Activated T-cell treated with anti-CD3 and anti-CD28 coated beads, Interleukin-2, amount 50 U/mL, for 72 hours (primary cell): ENCODE measurements around the gene C3AR1. TPM values are rescaled to one million over a fixed set of nuclear protein-coding genes. Genes with fewer than 3 reads are reported as not detected.
"Not testable (repeated sequence)": the region's sequence is repeated elsewhere in the genome, so short reads cannot be mapped to it uniquely, and the experiment has no call there.

ENCODE experiments used
- ATAC-seq, 2 donors: fragments of 150-1000 bp; cut with Tn5 transposase; replicated peaks in 1 of 2; 2 replicates each; pipeline ENCODE4 v1.10.0; 2021; ENCODE audit warnings: moderate library complexity in 2 of 2, mild to moderate bottlenecking in 1 of 2
- DNase-seq, 2 donors: peaks; one replicate each; pipeline ENCODE4 v3.0.0; 2021 to 2022; ENCODE audit warnings: mixed read lengths in 1 of 2
- H3K27ac Mint-ChIP-seq: one replicate; pipeline ENCODE4 v1.8.0; 2022; ENCODE audit warnings: mild to moderate bottlenecking, moderate library complexity, mixed read lengths
- H3K27me3 Mint-ChIP-seq: one replicate; pipeline ENCODE4 v1.8.0; 2022; ENCODE audit warnings: low read depth, mixed read lengths
- H3K36me3 Mint-ChIP-seq, 2 donors: one replicate each; pipeline ENCODE4 v1.8.0; 2022; ENCODE audit warnings: mixed read lengths in 2 of 2, mild to moderate bottlenecking in 1 of 2; ENCODE audit not compliant: insufficient read depth in 2 of 2
- H3K4me1 Mint-ChIP-seq: one replicate; pipeline ENCODE4 v1.8.0; 2022; ENCODE audit warnings: low read depth, mixed read lengths
- H3K4me3 Mint-ChIP-seq, 2 donors: one replicate each; pipeline ENCODE4 v1.8.0; 2022; ENCODE audit warnings: mild to moderate bottlenecking in 2 of 2, mixed read lengths in 2 of 2, moderate library complexity in 2 of 2
- H3K9me3 Mint-ChIP-seq, 2 donors: one replicate each; pipeline ENCODE4 v1.8.0; 2022; ENCODE audit warnings: mixed read lengths in 2 of 2
- total RNA-seq, 2 donors: library from RNA; stranded (reverse); gene quantifications; one replicate each; pipeline ENCODE4 v1.2.3, GENCODE V29; 2022

Gene C3AR1
- under 1 TPM; 0.19 to 0.79 TPM for total RNA-seq

- peak within 1 kb of the TSS; percentile 39 to 87 for H3K4me3 Mint-ChIP-seq
- peak; percentile 23 to 37 for DNase-seq
These were observed at the start of gene C3AR1 for GRCh38 chr12:8065991-8066594. TSS of gene C3AR1 (minus strand) at chr12:8066359. CDS start at chr12:8060185, 6,174 bp downstream.

GRCh38 chr12:8113117-8113516 is 47.0 kb upstream of the C3AR1 start:
- not testable (repeated sequence) for H3K4me1 Mint-ChIP-seq, H3K9me3 Mint-ChIP-seq, ATAC-seq, H3K36me3 Mint-ChIP-seq, H3K27ac Mint-ChIP-seq, H3K27me3 Mint-ChIP-seq, DNase-seq, H3K4me3 Mint-ChIP-seq

More at GRCh38 chr12:8065991-8066594, at the start of gene C3AR1:
- H3K27ac Mint-ChIP-seq: peak within 1 kb of the TSS; percentile 98
- peak; percentile 99 to 100 for ATAC-seq
- H3K4me1 Mint-ChIP-seq: peaks cover 28% of the 10 kb centered on the region
- no peaks in the 10 kb centered on the region for H3K9me3 Mint-ChIP-seq
- H3K27me3 Mint-ChIP-seq: no peaks in the 10 kb centered on the region
- no peaks in the 10 kb centered on the region for H3K36me3 Mint-ChIP-seq

GRCh38 chr12:8108808-8109398 is 42.7 kb upstream of the C3AR1 start:
- Mint-ChIP-seq H3K36me3 (peaks cover 3 to 11% of the 10 kb centered on the region in 2 donors), H3K9me3 (no peaks in the 10 kb centered on the region)

GRCh38 chr12:8099235-8099634 is 33.1 kb upstream of the C3AR1 start:
- Mint-ChIP-seq H3K4me3 (no peak overlapping the region), H3K9me3 (no peaks in the 10 kb centered on the region), H3K27me3 (no peaks in the 10 kb centered on the region), H3K4me1 (peaks cover 6% of the 10 kb centered on the region), H3K27ac (peak overlapping the region; percentile 19), H3K36me3 (peaks cover 10 to 25% of the 10 kb centered on the region in 2 donors)
- ATAC-seq (no peak), DNase-seq (no peak)

More at GRCh38 chr12:8108808-8109398, 42.7 kb upstream of the C3AR1 start:
- ATAC-seq: peak; percentile 51 to 76
- Mint-ChIP-seq H3K4me1 (peaks cover 6% of the 10 kb centered on the region), H3K27ac (peak overlapping the region; percentile 93), H3K4me3 (no peak overlapping the region), H3K27me3 (no peaks in the 10 kb centered on the region)
- DNase-seq: peak; percentile 75 to 77

GRCh38 chr12:8096281-8096915 is 30.2 kb upstream of the C3AR1 start:
- no peak overlapping the region for H3K4me3 Mint-ChIP-seq

GRCh38 chr12:8093291-8093690 is 27.1 kb upstream of the C3AR1 start:
- Mint-ChIP-seq H3K9me3 (no peaks in the 10 kb centered on the region), H3K4me3 (no peak overlapping the region), H3K4me1 (peaks cover 9% of the 10 kb centered on the region), H3K27ac (no peak overlapping the region), H3K27me3 (no peaks in the 10 kb centered on the region), H3K36me3 (peaks cover 17 to 43% of the 10 kb centered on the region in 2 donors)
- ATAC-seq: no peak
- DNase-seq: no peak

More at GRCh38 chr12:8096281-8096915, 30.2 kb upstream of the C3AR1 start:
- Mint-ChIP-seq H3K9me3 (no peaks in the 10 kb centered on the region), H3K36me3 (peaks cover 19 to 43% of the 10 kb centered on the region in 2 donors), H3K27me3 (no peaks in the 10 kb centered on the region), H3K27ac (no peak overlapping the region), H3K4me1 (peaks cover 6% of the 10 kb centered on the region)
- ATAC-seq (no peak), DNase-seq (no peak)

GRCh38 chr12:8089716-8090115 is 23.6 kb upstream of the C3AR1 start:
- H3K4me1 Mint-ChIP-seq: peaks cover 37% of the 10 kb centered on the region
- no peaks in the 10 kb centered on the region for H3K9me3 Mint-ChIP-seq
- no peaks in the 10 kb centered on the region for H3K27me3 Mint-ChIP-seq
- no peak overlapping the region for H3K4me3 Mint-ChIP-seq
- no peak for DNase-seq
- no peak for ATAC-seq
- H3K36me3 Mint-ChIP-seq: peaks cover 15 to 34% of the 10 kb centered on the region in 2 donors
- peak overlapping the region; percentile 99 for H3K27ac Mint-ChIP-seq

- not testable (repeated sequence) for H3K27me3 Mint-ChIP-seq, ATAC-seq, DNase-seq, H3K9me3 Mint-ChIP-seq
- H3K4me1 Mint-ChIP-seq: peaks cover 41% of the 10 kb centered on the region
- H3K36me3 Mint-ChIP-seq: peaks cover 13 to 30% of the 10 kb centered on the region in 2 donors
- peak overlapping the region; percentile 71 to 97 for H3K4me3 Mint-ChIP-seq
- peak overlapping the region; percentile 99 for H3K27ac Mint-ChIP-seq
These were observed 23.1 kb upstream of the C3AR1 start for GRCh38 chr12:8089277-8089676.

GRCh38 chr12:8088574-8088973 is 22.4 kb upstream of the C3AR1 start:
- peaks cover 48% of the 10 kb centered on the region for H3K4me1 Mint-ChIP-seq
- H3K36me3 Mint-ChIP-seq: peaks cover 15 to 29% of the 10 kb centered on the region in 2 donors
- H3K27me3 Mint-ChIP-seq: no peaks in the 10 kb centered on the region
- H3K4me3 Mint-ChIP-seq: peak overlapping the region; percentile 71 to 97
- H3K9me3 Mint-ChIP-seq: no peaks in the 10 kb centered on the region
- peak overlapping the region; percentile 99 for H3K27ac Mint-ChIP-seq
- peak; percentile 26 to 42 for DNase-seq
- ATAC-seq: peak; percentile 72 to 88

GRCh38 chr12:8087666-8088065 is 21.5 kb upstream of the C3AR1 start:
- ATAC-seq: no peak
- Mint-ChIP-seq H3K4me3 (peak overlapping the region; percentile 71 to 97), H3K27me3 (no peaks in the 10 kb centered on the region), H3K36me3 (peaks cover 16 to 21% of the 10 kb centered on the region in 2 donors), H3K27ac (peak overlapping the region; percentile 99), H3K4me1 (peaks cover 56% of the 10 kb centered on the region), H3K9me3 (no peaks in the 10 kb centered on the region)
- DNase-seq: no peak

GRCh38 chr12:8084351-8084750 is 18.2 kb upstream of the C3AR1 start:
- H3K27me3 Mint-ChIP-seq, ATAC-seq, H3K9me3 Mint-ChIP-seq: not testable (repeated sequence)
- Mint-ChIP-seq H3K27ac (peak overlapping the region; percentile 98), H3K4me3 (peak overlapping the region; percentile 92 to 95), H3K4me1 (peaks cover 76% of the 10 kb centered on the region), H3K36me3 (peaks cover 9 to 11% of the 10 kb centered on the region in 2 donors)
- DNase-seq: peak; percentile 40 to 41

GRCh38 chr12:8082808-8083100 is 16.6 kb upstream of the C3AR1 start:
- H3K4me1 Mint-ChIP-seq: peaks cover 71% of the 10 kb centered on the region

GRCh38 chr12:8081251-8081920 is 15.2 kb upstream of the C3AR1 start:
- Mint-ChIP-seq H3K36me3 (peaks cover 5 to 11% of the 10 kb centered on the region in 2 donors), H3K27me3 (no peaks in the 10 kb centered on the region), H3K9me3 (no peaks in the 10 kb centered on the region), H3K27ac (peak overlapping the region; percentile 98), H3K4me1 (peaks cover 67% of the 10 kb centered on the region), H3K4me3 (peak overlapping the region; percentile 92 to 95)
- DNase-seq: peak; percentile 27 to 42
- no peak for ATAC-seq

More at GRCh38 chr12:8082808-8083100, 16.6 kb upstream of the C3AR1 start:
- Mint-ChIP-seq H3K4me3 (peak overlapping the region; percentile 92 to 95), H3K9me3 (no peaks in the 10 kb centered on the region), H3K27me3 (no peaks in the 10 kb centered on the region), H3K36me3 (peaks cover 7 to 11% of the 10 kb centered on the region in 2 donors), H3K27ac (peak overlapping the region; percentile 98)
- ATAC-seq: no peak
- DNase-seq: no peak
